PC-3 (cell line): Measurements from ENCODE around the gene PPP1R12A.

ENCODE experiments used
- EZH2 ChIP-seq: fragments of 300-600 bp; sonication (generic); IDR thresholded peaks from one replicate; pipeline ENCODE4 v1.6.1; 2017; ENCODE audit warnings: antibody characterized with exemption, mild to moderate bottlenecking, low read length; ENCODE audit not compliant: unreplicated experiment
- EZH2phosphoT487 ChIP-seq: fragments of 300-600 bp; sonication (generic); IDR thresholded peaks from 2 replicates; pipeline ENCODE4 v1.6.1; 2018; ENCODE audit warnings: mild to moderate bottlenecking, antibody characterized with exemption, low read length, borderline replicate concordance
- TF ChIP-seq, protein P1 (sequence below): fragments of 300-600 bp; sonication (generic); conservative IDR thresholded peaks from 2 replicates; pipeline ENCODE4 v1.5.1; 2017; ENCODE audit warnings: antibody characterized with exemption, low read depth, mild to moderate bottlenecking, low read length

- TF ChIP-seq, protein P1, sequence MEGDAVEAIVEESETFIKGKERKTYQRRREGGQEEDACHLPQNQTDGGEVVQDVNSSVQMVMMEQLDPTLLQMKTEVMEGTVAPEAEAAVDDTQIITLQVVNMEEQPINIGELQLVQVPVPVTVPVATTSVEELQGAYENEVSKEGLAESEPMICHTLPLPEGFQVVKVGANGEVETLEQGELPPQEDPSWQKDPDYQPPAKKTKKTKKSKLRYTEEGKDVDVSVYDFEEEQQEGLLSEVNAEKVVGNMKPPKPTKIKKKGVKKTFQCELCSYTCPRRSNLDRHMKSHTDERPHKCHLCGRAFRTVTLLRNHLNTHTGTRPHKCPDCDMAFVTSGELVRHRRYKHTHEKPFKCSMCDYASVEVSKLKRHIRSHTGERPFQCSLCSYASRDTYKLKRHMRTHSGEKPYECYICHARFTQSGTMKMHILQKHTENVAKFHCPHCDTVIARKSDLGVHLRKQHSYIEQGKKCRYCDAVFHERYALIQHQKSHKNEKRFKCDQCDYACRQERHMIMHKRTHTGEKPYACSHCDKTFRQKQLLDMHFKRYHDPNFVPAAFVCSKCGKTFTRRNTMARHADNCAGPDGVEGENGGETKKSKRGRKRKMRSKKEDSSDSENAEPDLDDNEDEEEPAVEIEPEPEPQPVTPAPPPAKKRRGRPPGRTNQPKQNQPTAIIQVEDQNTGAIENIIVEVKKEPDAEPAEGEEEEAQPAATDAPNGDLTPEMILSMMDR = no peak
- TF ChIP-seq EZH2 = no peak
- no peak for TF ChIP-seq EZH2phosphoT487
Observed at GRCh38 chr12:79935021-79935623, at the start of gene PPP1R12A.
